H1 (cell line): ENCODE data around the gene LRG1. TPM values are rescaled to one million over a fixed set of nuclear protein-coding genes. Genes with fewer than 3 reads are reported as not detected.

Experiments used
- CTCF ChIA-PET: fragments of 300-600 bp; sonication (Branson Sonifier 250); formaldehyde crosslinking; loops from one replicate; lab custom pipeline; 2021; ENCODE audit not compliant: partially characterized antibody; lab: Charles Lee
- POLR2A ChIA-PET: fragments of 300-600 bp; sonication (Branson Sonifier 250); formaldehyde crosslinking; loops from one replicate; lab custom pipeline; 2021; ENCODE audit warnings: inconsistent platforms; ENCODE audit not compliant: partially characterized antibody; lab: Charles Lee
- DNase-seq, 2 experiments: peaks; one replicate each; pipeline versions ENCODE4 v3.0.0 to v3.0.0-alpha.2; 2010 to 2022; ENCODE audit warnings: low spot score in 2 of 2, low read depth in 1 of 2, mixed read lengths in 1 of 2
- FAIRE-seq: peaks from 2 replicates; lab custom pipeline; 2011; peaks lifted over from hg19 to GRCh38; lab: Jason Lieb, UNC
- H2AFZ ChIP-seq: 2 replicates; pipeline ENCODE4 v1.8.1; 2012; ENCODE audit warnings: low read length, inconsistent platforms
- H2AK5ac ChIP-seq: 2 replicates; pipeline ENCODE4 v1.6.1; 2013; ENCODE audit warnings: low read depth, low read length
- H2BK120ac ChIP-seq: replicated peaks from 2 replicates; pipeline ENCODE3; 2013; ENCODE audit warnings: low read depth, low read length, inconsistent platforms
- H2BK12ac ChIP-seq: 2 replicates; pipeline ENCODE4 v1.6.1; 2013; ENCODE audit warnings: low read depth, low read length
- H2BK15ac ChIP-seq: 2 replicates; pipeline ENCODE4 v1.6.1; 2013; ENCODE audit warnings: low read length
- H2BK20ac ChIP-seq: 2 replicates; pipeline ENCODE4 v1.6.1; 2013; ENCODE audit warnings: low read length
- H2BK5ac ChIP-seq: 2 replicates; pipeline ENCODE4 v1.6.1; 2013; ENCODE audit warnings: low read depth, low read length
- H3K14ac ChIP-seq: 2 replicates; pipeline ENCODE4 v1.6.1; 2013; ENCODE audit warnings: inconsistent platforms; ENCODE audit not compliant: insufficient read length
- H3K18ac ChIP-seq: 2 replicates; pipeline ENCODE4 v1.6.1; 2013; ENCODE audit warnings: low read length; ENCODE audit errors: extremely low read depth
- H3K23ac ChIP-seq: 2 replicates; pipeline ENCODE4 v1.6.1; 2013; ENCODE audit warnings: inconsistent platforms; ENCODE audit not compliant: insufficient read length
- H3K23me2 ChIP-seq: 2 replicates; pipeline ENCODE4 v1.6.1; 2013; ENCODE audit warnings: low read depth, low read length
- H3K27ac ChIP-seq: 2 replicates; pipeline ENCODE4 v1.6.1; 2011; ENCODE audit warnings: low read depth, low read length, inconsistent platforms
- H3K27me3 ChIP-seq, 4 experiments: replicated peaks in 1 of 4; 1 replicate in 1 of 4; 2 replicates in 3 of 4; pipeline versions ENCODE4 v1.6.1 to v1.8.1; 2011 to 2013; ENCODE audit warnings: low read length in 3 of 4, mild to moderate bottlenecking in 3 of 4, inconsistent platforms in 2 of 4, mixed read lengths in 2 of 4, moderate library complexity in 1 of 4; ENCODE audit not compliant: control insufficient read depth in 3 of 4, insufficient read depth in 3 of 4; ENCODE audit errors: extremely low read depth in 1 of 4
- H3K36me3 ChIP-seq, 4 experiments: 2 replicates each; pipeline versions ENCODE4 v1.6.1 to v1.8.1; 2011 to 2013; ENCODE audit warnings: mild to moderate bottlenecking in 4 of 4, low read length in 3 of 4, moderate library complexity in 2 of 4, control low read depth in 1 of 4, inconsistent platforms in 1 of 4; ENCODE audit not compliant: insufficient read depth in 4 of 4, control insufficient read depth in 2 of 4
- H3K4ac ChIP-seq: replicated peaks from 2 replicates; pipeline ENCODE3; 2013; ENCODE audit warnings: low read length, low read depth, mixed read lengths, inconsistent platforms; ENCODE audit not compliant: insufficient read length
- H3K4me1 ChIP-seq, 4 experiments: replicated peaks in 1 of 4; 1 replicate in 1 of 4; 2 replicates in 3 of 4; pipeline versions ENCODE4 v1.6.1 to v1.8.1; 2011 to 2013; ENCODE audit warnings: low read length in 3 of 4, inconsistent platforms in 2 of 4, mixed read lengths in 1 of 4; ENCODE audit not compliant: insufficient read depth in 4 of 4, control insufficient read depth in 3 of 4
- H3K4me2 ChIP-seq, 2 experiments: 2 replicates each; pipeline versions ENCODE4 v1.6.1 to v1.8.1; 2011 to 2013; ENCODE audit warnings: low read depth in 2 of 2, low read length in 2 of 2, control low read depth in 1 of 2, inconsistent platforms in 1 of 2, mild to moderate bottlenecking in 1 of 2; ENCODE audit not compliant: insufficient read depth in 1 of 2
- H3K4me3 ChIP-seq, 4 experiments: fragments of 200-600, 300-600 bp in 1 of 4; sonication (generic), shearing (Covaris generic), sonication (Bioruptor Twin) in 1 of 4; 2 replicates each; pipeline versions ENCODE4 v1.5.1 to v1.8.1; 2011 to 2016; ENCODE audit warnings: low read length in 4 of 4, low read depth in 3 of 4, control low read depth in 2 of 4, inconsistent platforms in 2 of 4, mild to moderate bottlenecking in 2 of 4, mixed read lengths in 1 of 4, moderate library complexity in 1 of 4; ENCODE audit not compliant: insufficient read depth in 2 of 4; ENCODE audit errors: extremely low read depth in 1 of 4
- H3K56ac ChIP-seq: replicated peaks from 2 replicates; pipeline ENCODE3; 2013; ENCODE audit warnings: low read depth, mild to moderate bottlenecking, mixed read lengths, low read length, inconsistent platforms; ENCODE audit not compliant: insufficient read length
- H3K79me1 ChIP-seq: 2 replicates; pipeline ENCODE4 v1.6.1; 2013; ENCODE audit warnings: low read depth, low read length, control low read depth
- H3K79me2 ChIP-seq, 2 experiments: 2 replicates each; pipeline versions ENCODE4 v1.6.1 to v1.8.1; 2012 to 2013; ENCODE audit warnings: low read length in 2 of 2, mild to moderate bottlenecking in 2 of 2, inconsistent platforms in 1 of 2; ENCODE audit not compliant: insufficient read depth in 2 of 2, control insufficient read depth in 1 of 2
- H3K9ac ChIP-seq, 4 experiments: replicated peaks in 1 of 4; 1 replicate in 1 of 4; 2 replicates in 3 of 4; pipeline versions ENCODE4 v1.6.1 to v1.8.1; 2011 to 2013; ENCODE audit warnings: low read depth in 3 of 4, low read length in 3 of 4, control low read depth in 2 of 4, mild to moderate bottlenecking in 2 of 4, moderate library complexity in 2 of 4, inconsistent platforms in 1 of 4; ENCODE audit errors: extremely low read depth in 1 of 4
- H3K9me3 ChIP-seq, 2 experiments: 2 replicates each; pipeline versions ENCODE4 v1.6.1 to v1.8.1; 2012 to 2013; ENCODE audit warnings: mild to moderate bottlenecking in 2 of 2, moderate library complexity in 2 of 2, control low read depth in 1 of 2, inconsistent platforms in 1 of 2, low read depth in 1 of 2, low read length in 1 of 2, mixed read lengths in 1 of 2; ENCODE audit not compliant: insufficient read depth in 2 of 2
- H4K20me1 ChIP-seq, 2 experiments: replicated peaks in 1 of 2; 2 replicates each; pipeline versions ENCODE3 to v1.8.1; 2011 to 2013; ENCODE audit warnings: inconsistent platforms in 2 of 2, low read length in 2 of 2, mild to moderate bottlenecking in 1 of 2; ENCODE audit not compliant: insufficient read depth in 2 of 2, control insufficient read depth in 1 of 2
- H4K5ac ChIP-seq: 2 replicates; pipeline ENCODE4 v1.6.1; 2013; ENCODE audit warnings: low read length, low read depth, mixed read lengths, inconsistent platforms; ENCODE audit not compliant: insufficient read length
- H4K8ac ChIP-seq: 2 replicates; pipeline ENCODE4 v1.8.0; 2013; ENCODE audit warnings: mild to moderate bottlenecking, moderate library complexity, low read length, inconsistent platforms; ENCODE audit not compliant: insufficient read depth; ENCODE audit errors: extremely low read depth
- H4K91ac ChIP-seq: replicated peaks from 2 replicates; pipeline ENCODE3; 2013; ENCODE audit warnings: low read length, mixed read lengths, inconsistent platforms; ENCODE audit not compliant: insufficient read length
- GABPA ChIP-seq: IDR thresholded peaks from 2 replicates; pipeline ENCODE4 v1.6.1; 2011; ENCODE audit warnings: mild to moderate bottlenecking, low read length, moderate library complexity, borderline replicate concordance; ENCODE audit not compliant: insufficient read depth
- POLR2AphosphoS5 ChIP-seq: IDR thresholded peaks from 2 replicates; pipeline ENCODE4 v1.6.1; 2011; ENCODE audit warnings: low read depth, low read length
- POU5F1 ChIP-seq: IDR thresholded peaks from 2 replicates; pipeline ENCODE4 v1.6.1; 2011; ENCODE audit warnings: low read depth, mild to moderate bottlenecking, low read length, moderate library complexity
- WGBS, 2 experiments: shearing (Covaris generic) in 1 of 2; methylation state at CpG; one replicate each; pipeline versions ENCODE4 v1.1.6 to v1.1.7; 2013 to 2015; ENCODE audit warnings: low lambda C conversion rate in 2 of 2, mixed read lengths in 2 of 2, inconsistent platforms in 1 of 2, low coverage in 1 of 2, missing lambda C conversion rate in 1 of 2; ENCODE audit not compliant: insufficient replicate concordance in 2 of 2, insufficient coverage in 1 of 2, insufficient read length in 1 of 2; ENCODE audit errors: extremely low coverage in 1 of 2, missing lambda C conversion rate in 1 of 2; 5-methylcytosine and 5-hydroxymethylcytosine counted together
- polyA plus RNA-seq, 7 experiments: library from polyadenylated mRNA; depleted of rRNA in 3 of 7; stranded (reverse) in 5 of 7; unstranded in 2 of 7; fragments of >200 nt in 5 of 7; fragments of 200-250 nt in 2 of 7; gene quantifications; 1 replicate in 5 of 7; 2 replicates in 1 of 7; 4 replicates in 1 of 7; pipeline versions ENCODE4 v1.2.1 to v1.2.3, GENCODE V29; 2011 to 2013; ENCODE audit warnings: missing spikeins in 2 of 7, mixed read lengths in 2 of 7
- total RNA-seq: library from RNA; stranded (reverse); fragmentation: NEBNext Ultra II Directional; extraction: Animal tissue kit (Norgen Biotek cat#: 25700); gene quantifications from 2 replicates; pipeline ENCODE4 v1.2.1, GENCODE V29; 2021

Gene LRG1
- total and polyA plus RNA-seq, 2 of the 8 experiments (the other 6 are each of a cell fraction or from before 2014, with no cell fraction given), result 0.48 to 0.79 TPM

GRCh38 chr19:4510435-4511255, 29.2 kb downstream of the LRG1 start:
- no peak overlapping the region for H3K18ac ChIP-seq
- FAIRE-seq, result no peak
- no peak overlapping the region for H3K23ac ChIP-seq
- no peak overlapping the region for H4K91ac ChIP-seq
- no peak overlapping the region for H3K4ac ChIP-seq
- H2BK12ac ChIP-seq, result no peak overlapping the region
- ChIA-PET CTCF (interaction anchor here (1.0 to 5.2 kb wide), 4 partner anchors 10 to 123 kb away, joined by 3 to 40 read pairs (median 4); no protein-coding TSS in a partner anchor), POLR2A (interaction anchor here (0.6 to 0.7 kb wide), 3 partner anchors 7 to 1323 kb away, joined by 3 to 4 read pairs (median 3); no protein-coding TSS in a partner anchor)
- no peak overlapping the region for H2AK5ac ChIP-seq
- no peak overlapping the region for H2BK20ac ChIP-seq
- no peaks in the 10 kb centered on the region for H3K9me3 ChIP-seq
- no peak overlapping the region; a peak in 1 of 7 replicates for H3K9ac ChIP-seq
- H3K79me2 ChIP-seq, result no peaks in the 10 kb centered on the region
- H4K5ac ChIP-seq, result no peak overlapping the region
- H3K14ac ChIP-seq, result no peak overlapping the region
- H4K20me1 ChIP-seq, result peaks cover 12 to 13% of the 10 kb centered on the region in 2 experiments
- H3K56ac ChIP-seq, result no peak overlapping the region
- TF ChIP-seq GABPA (no peak), POU5F1 (no peak), POLR2AphosphoS5 (peak; percentile 67)
- H2BK5ac ChIP-seq, result no peak overlapping the region
- H2AFZ ChIP-seq, result no peak overlapping the region
- H3K4me1 ChIP-seq, result no peaks in the 10 kb centered on the region
- H2BK15ac ChIP-seq, result no peak overlapping the region
- H4K8ac ChIP-seq, result no peak overlapping the region
- H3K23me2 ChIP-seq, result no peaks in the 10 kb centered on the region
- no peaks in the 10 kb centered on the region; a peak in 1 of 8 replicates for H3K36me3 ChIP-seq
- peaks cover 4 to 46% (median 33%) of the 10 kb centered on the region in 4 experiments for H3K27me3 ChIP-seq
- no peak overlapping the region for H3K27ac ChIP-seq
- H3K4me2 ChIP-seq, result no peak overlapping the region
- DNase-seq, result no peak
- 91% methylated on average over 37 of the region's 37 CpGs; no CpG with 5 or more reads in 1 of the 2 experiments for WGBS, 2 experiments
- no peak overlapping the region for H3K4me3 ChIP-seq
- no peak overlapping the region for H2BK120ac ChIP-seq
- peaks cover 2% of the 10 kb centered on the region; the same call in 1 of the 2 replicates for H3K79me1 ChIP-seq
